Activated naive CD4-positive, alpha-beta T cell treated with anti-CD3 and anti-CD28 coated beads, Interleukin-2, amount 50 U/mL, for 16 hours (primary cell): Measurements from ENCODE around the gene HFE.

ENCODE experiments used
- DNase-seq: peaks from one replicate; pipeline ENCODE4 v3.0.0-alpha.2; 2020

The HFE gene

GRCh38 chr6:26141378-26141904 lies 54.2 kb downstream of the HFE start:
- DNase-seq: no peak

GRCh38 chr6:26142026-26142425 lies 54.8 kb downstream of the HFE start:
- DNase-seq: no peak
